ENCODE measurements around the gene GALK2.

- TF ChIP-seq POLR2AphosphoS5 (IDR thresholded peaks at IDR 0.05; ENCODE audit: insufficient read depth in 1 of 2, low read depth in 1 of 2) = no peak
- TF ChIP-seq CTCF (IDR thresholded peaks at IDR 0.05) = no peak
- TF ChIP-seq POLR2A (IDR thresholded peaks at IDR 0.05) = no peak
These were observed 47.4 kb upstream of the GALK2 start for GRCh38 chr15:49122541-49123062.
